ENCODE data around the gene RNF133. TPM values are rescaled to one million over a fixed set of nuclear protein-coding genes. Genes with fewer than 3 reads are reported as not detected.

The RNF133 gene
- total RNA-seq, 2 donors from 2014 or later: 0.76 to 0.83 TPM

GRCh38 chr7:122652876-122653275 lies 46.0 kb downstream of the RNF133 start:
- intact Hi-C loops (cut with DNase I): no loop called here
- DNase-seq (ENCODE audit: low spot score): no peak

- no peak for DNase-seq (ENCODE audit: low spot score)
- intact Hi-C loops (cut with DNase I): no loop called here
Observed at GRCh38 chr7:122651451-122651850, 47.5 kb downstream of the RNF133 start.

Other genes with a start within 250 kb of the RNF133 start
- gene RNF148, start 3.8 kb upstream of the RNF133 start, total RNA-seq: 1 to 10 TPM; 1.1 to 1.2 TPM
- 10 to 100 TPM; 15.6 to 19.1 TPM for gene CADPS2, start 187.3 kb upstream of the RNF133 start, total RNA-seq

Measured in posterior vena cava (tissue), 2 donors.